WI38 (cell line): ENCODE data around the gene STARD3NL.
"Not testable (repeated sequence)": the region's sequence is repeated elsewhere in the genome, so short reads cannot be mapped to it uniquely, and the experiment has no call there.

Source experiments
- H3K4me3 ChIP-seq: 2 replicates; pipeline ENCODE4 v1.5.1; 2011; ENCODE audit warnings: low read depth, mild to moderate bottlenecking, control low read depth, low read length
- CTCF ChIP-seq: IDR thresholded peaks from 2 replicates; pipeline ENCODE4 v1.5.1; 2012; ENCODE audit warnings: low read depth, mild to moderate bottlenecking, control low read depth, low read length

STARD3NL gene

DNA sequence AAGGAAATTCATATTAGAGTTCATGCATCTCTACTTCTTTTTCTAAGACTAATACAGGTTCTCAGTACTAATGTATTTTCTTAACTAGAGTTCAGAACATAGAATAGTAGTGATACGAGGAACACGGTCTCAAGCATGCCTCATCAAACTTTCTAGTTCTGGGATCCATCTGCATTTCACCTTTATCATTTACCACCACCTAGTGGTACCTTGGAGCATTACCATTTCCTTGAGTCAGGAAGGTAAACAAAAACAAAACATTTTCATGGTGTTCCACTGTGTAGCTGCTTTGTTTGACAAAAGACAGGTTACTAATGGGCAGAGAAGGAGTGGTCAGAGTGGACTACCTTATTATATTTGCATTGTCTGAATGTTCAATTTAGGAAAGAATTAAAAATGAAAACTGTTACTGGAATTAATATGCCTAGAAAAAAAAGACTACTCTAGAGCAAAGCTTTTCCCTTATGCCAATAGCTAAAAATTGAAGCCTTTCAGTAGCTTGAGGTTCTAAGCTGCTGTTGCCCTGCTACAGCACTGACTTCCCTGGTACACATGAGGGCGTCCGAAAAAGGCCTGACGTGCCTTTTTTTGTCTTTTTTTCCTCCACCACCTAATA, 44.5 kb downstream of the STARD3NL start:
- no peak overlapping the region for H3K4me3 ChIP-seq
- peak; percentile 63 for TF ChIP-seq CTCF

GRCh38 chr7:38223306-38223705, 45.3 kb downstream of the STARD3NL start:
- no peak overlapping the region for H3K4me3 ChIP-seq
- TF ChIP-seq CTCF: no peak

GRCh38 chr7:38224392-38224791, 46.3 kb downstream of the STARD3NL start:
- no peak for TF ChIP-seq CTCF
- H3K4me3 ChIP-seq: no peak overlapping the region

DNA sequence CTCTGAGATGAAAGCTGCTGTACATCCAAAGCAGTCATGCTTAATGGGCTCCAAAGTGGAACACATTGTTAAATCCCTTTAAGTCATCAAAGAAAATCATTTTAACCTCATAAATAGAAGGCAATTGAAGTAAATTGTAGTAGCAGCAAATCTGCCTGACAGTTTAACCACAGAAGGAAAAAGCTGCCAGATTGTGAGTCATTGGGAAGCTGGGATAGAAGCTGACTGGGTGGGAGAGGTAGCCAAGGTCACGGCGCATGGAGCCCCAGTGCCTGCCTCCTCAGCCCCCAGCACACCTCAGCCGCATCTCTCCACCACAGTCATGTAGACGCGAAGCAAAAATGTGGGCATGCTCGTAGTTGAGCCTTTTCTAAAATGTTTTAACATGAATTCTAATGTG, 51.3 kb downstream of the STARD3NL start:
- TF ChIP-seq CTCF: no peak
- H3K4me3 ChIP-seq: no peak overlapping the region

GRCh38 chr7:38229884-38230642, 52.0 kb downstream of the STARD3NL start:
- no peak overlapping the region for H3K4me3 ChIP-seq
- no peak for TF ChIP-seq CTCF

DNA sequence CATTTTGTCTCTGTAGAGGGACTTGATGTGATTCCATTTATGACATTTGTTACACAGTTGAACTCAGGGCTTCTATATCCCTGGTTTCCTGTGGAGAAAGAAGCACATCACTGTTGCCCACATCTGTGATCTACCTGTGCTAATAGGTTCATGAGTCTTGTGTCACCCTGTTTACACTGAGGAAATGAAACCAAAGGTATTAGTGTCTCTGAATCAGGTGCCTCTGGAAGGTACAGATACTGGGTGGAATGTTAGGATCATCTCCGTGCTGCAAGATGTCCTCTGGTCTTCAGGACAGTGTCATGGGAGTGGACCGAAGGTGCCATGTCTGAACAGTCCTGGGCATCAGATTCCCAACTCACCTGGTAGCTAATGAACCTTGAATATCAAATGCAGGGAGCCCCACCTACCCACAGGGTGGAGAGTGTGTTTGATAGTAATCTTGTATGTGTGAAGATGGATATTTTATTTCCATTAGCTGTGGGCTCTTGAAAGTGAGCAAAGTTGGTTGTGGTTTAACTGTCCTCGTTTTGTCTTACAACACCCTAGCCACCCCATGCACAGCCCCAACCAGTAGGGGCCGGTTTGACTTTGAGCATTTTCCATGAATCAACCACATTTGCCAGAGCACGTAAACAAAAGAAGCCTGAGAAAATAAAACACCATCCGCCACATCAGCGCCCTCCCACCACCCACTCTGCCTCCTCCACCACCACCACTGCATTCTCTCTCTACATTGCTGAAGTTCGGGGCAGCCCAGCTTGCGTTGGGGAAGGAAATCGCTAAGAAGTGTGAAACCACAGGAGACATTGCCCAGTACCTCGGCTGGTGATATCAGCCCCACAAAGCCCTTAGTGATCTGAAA, 54.7 kb downstream of the STARD3NL start:
- H3K4me3 ChIP-seq: no peak overlapping the region
- TF ChIP-seq CTCF: no peak

GRCh38 chr7:38234759-38235158, 56.7 kb downstream of the STARD3NL start:
- not testable (repeated sequence) for H3K4me3 ChIP-seq
